IMR-90 (cell line): ENCODE results near the gene PARP16. TPM values are rescaled to one million over a fixed set of nuclear protein-coding genes. Genes with fewer than 3 reads are reported as not detected.

Experiments used
- ATAC-seq: fragments of 200-7000 bp; cut with Tn5 transposase; 2 replicates; pipeline ENCODE4 v1.9.1; 2020; ENCODE audit warnings: low read depth, mild to moderate bottlenecking, moderate library complexity
- BruUV-seq: library from RNA; stranded (reverse); fragments of 400-500 nt; replicated peaks from 2 replicates; lab custom pipeline; 2021; lab: Mats Ljungman, UMichigan
- CTCF ChIA-PET: fragments of 300-600 bp; formaldehyde crosslinking; extraction: SDS; loops from one replicate; lab custom pipeline; 2021; ENCODE audit warnings: antibody characterized with exemption; lab: Yijun Ruan, JAX
- POLR2A ChIA-PET: fragments of 300-600 bp; sonication (Branson Sonifier 250); formaldehyde crosslinking; loops from one replicate; lab custom pipeline; 2022; ENCODE audit warnings: antibody characterized with exemption; ENCODE audit not compliant: unreplicated experiment; lab: Charles Lee
- DNase-seq: peaks from one replicate; pipeline ENCODE4 v3.0.0; 2013
- H2AFZ ChIP-seq: replicated peaks from 2 replicates; pipeline ENCODE3; 2013; ENCODE audit warnings: low read length, mild to moderate bottlenecking; ENCODE audit not compliant: poor library complexity
- H2AK5ac ChIP-seq: 2 replicates; pipeline ENCODE4 v1.6.1; 2013; ENCODE audit warnings: low read depth, low read length, inconsistent platforms
- H2AK9ac ChIP-seq: replicated peaks from 2 replicates; pipeline ENCODE3; 2013; ENCODE audit warnings: mild to moderate bottlenecking, low read depth, low read length, moderate library complexity; ENCODE audit not compliant: poor library complexity
- H2BK120ac ChIP-seq: 2 replicates; pipeline ENCODE4 v1.6.1; 2013; ENCODE audit warnings: low read depth, low read length, inconsistent platforms
- H2BK15ac ChIP-seq: 3 replicates; pipeline ENCODE4 v1.6.1; 2013; ENCODE audit warnings: low read depth, low read length, inconsistent platforms
- H2BK20ac ChIP-seq: 2 replicates; pipeline ENCODE4 v1.6.1; 2013; ENCODE audit warnings: low read depth, mild to moderate bottlenecking, inconsistent platforms, low read length, moderate library complexity
- H2BK5ac ChIP-seq: 2 replicates; pipeline ENCODE4 v1.6.1; 2013; ENCODE audit warnings: mild to moderate bottlenecking, low read depth, low read length, inconsistent platforms; ENCODE audit not compliant: poor library complexity, severe bottlenecking
- H3K14ac ChIP-seq: replicated peaks from 2 replicates; pipeline ENCODE4 v1.6.1; 2013; ENCODE audit warnings: low read depth, low read length, inconsistent platforms
- H3K18ac ChIP-seq: 2 replicates; pipeline ENCODE4 v1.6.1; 2013; ENCODE audit warnings: low read depth, low read length, control low read depth
- H3K23ac ChIP-seq: 2 replicates; pipeline ENCODE4 v1.6.1; 2013; ENCODE audit warnings: low read depth, low read length, inconsistent platforms
- H3K27ac ChIP-seq: 2 replicates; pipeline ENCODE4 v1.5.1; 2013; ENCODE audit warnings: mild to moderate bottlenecking, control low read depth, low read length; ENCODE audit not compliant: insufficient read depth
- H3K27me3 ChIP-seq: 2 replicates; pipeline ENCODE4 v1.6.1; 2013; ENCODE audit warnings: low read length; ENCODE audit not compliant: control insufficient read depth, insufficient read depth
- H3K36me3 ChIP-seq: 2 replicates; pipeline ENCODE4 v1.6.1; 2013; ENCODE audit warnings: low read length, mixed read lengths; ENCODE audit not compliant: control insufficient read depth, insufficient read depth
- H3K4ac ChIP-seq: 2 replicates; pipeline ENCODE4 v1.6.1; 2013; ENCODE audit warnings: low read depth, low read length, inconsistent platforms
- H3K4me1 ChIP-seq: 2 replicates; pipeline ENCODE4 v1.6.1; 2013; ENCODE audit warnings: low read length, mixed read lengths; ENCODE audit not compliant: control insufficient read depth, insufficient read depth
- H3K4me2 ChIP-seq: 2 replicates; pipeline ENCODE4 v1.6.1; 2013; ENCODE audit warnings: low read depth, mild to moderate bottlenecking, control low read depth, low read length, moderate library complexity
- H3K4me3 ChIP-seq: 2 replicates; pipeline ENCODE4 v1.5.1; 2013; ENCODE audit warnings: low read depth, mild to moderate bottlenecking, control low read depth, low read length, moderate library complexity; ENCODE audit not compliant: insufficient read depth
- H3K56ac ChIP-seq: 2 replicates; pipeline ENCODE4 v1.6.1; 2013; ENCODE audit warnings: low read length, inconsistent platforms; ENCODE audit not compliant: insufficient read depth; ENCODE audit errors: extremely low read depth
- H3K79me1 ChIP-seq, 2 experiments: 2 replicates each; pipeline ENCODE4 v1.6.1; 2013; ENCODE audit warnings: low read length in 2 of 2, inconsistent platforms in 1 of 2, low read depth in 1 of 2
- H3K9ac ChIP-seq: 2 replicates; pipeline ENCODE4 v1.6.1; 2013; ENCODE audit warnings: low read depth, low read length, control low read depth
- H3K9me1 ChIP-seq: 2 replicates; pipeline ENCODE4 v1.6.1; 2013; ENCODE audit warnings: low read length, inconsistent platforms; ENCODE audit not compliant: insufficient read depth
- H3K9me3 ChIP-seq: 2 replicates; pipeline ENCODE4 v1.6.1; 2013; ENCODE audit warnings: low read length; ENCODE audit not compliant: control insufficient read depth, insufficient read depth
- H4K20me1 ChIP-seq: 2 replicates; pipeline ENCODE4 v1.6.1; 2013; ENCODE audit warnings: low read length, inconsistent platforms; ENCODE audit not compliant: insufficient read depth
- H4K5ac ChIP-seq: 2 replicates; pipeline ENCODE4 v1.6.1; 2013; ENCODE audit warnings: mild to moderate bottlenecking, low read depth, low read length, control low read depth
- H4K8ac ChIP-seq, 2 experiments: 2 replicates each; pipeline ENCODE4 v1.6.1; 2013; ENCODE audit warnings: low read depth in 2 of 2, low read length in 2 of 2, control low read depth in 1 of 2, inconsistent platforms in 1 of 2
- H4K91ac ChIP-seq: 2 replicates; pipeline ENCODE4 v1.6.1; 2013; ENCODE audit warnings: low read depth, low read length, inconsistent platforms; ENCODE audit not compliant: insufficient read depth
- BHLHE40 ChIP-seq: fragments of 150-350 bp; IDR thresholded peaks from 2 replicates; pipeline ENCODE4 v1.6.1; 2016; ENCODE audit warnings: mild to moderate bottlenecking, low read depth, low read length
- CEBPB ChIP-seq: IDR thresholded peaks from 2 replicates; pipeline ENCODE4 v1.6.1; 2012; ENCODE audit warnings: low read depth, low read length, improper control_type of control experiment
- NFE2L2 ChIP-seq: fragments of 150-350 bp; IDR thresholded peaks from 2 replicates; pipeline ENCODE4 v1.6.1; 2016; ENCODE audit warnings: low read depth, mild to moderate bottlenecking, low read length
- RAD21 ChIP-seq: IDR thresholded peaks from 2 replicates; pipeline ENCODE4 v1.6.1; 2012; ENCODE audit warnings: low read length, improper control_type of control experiment
- RCOR1 ChIP-seq: IDR thresholded peaks from 2 replicates; pipeline ENCODE4 v1.6.1; 2012; ENCODE audit warnings: mild to moderate bottlenecking, low read length, improper control_type of control experiment; ENCODE audit not compliant: insufficient replicate concordance
- RFX5 ChIP-seq: IDR thresholded peaks from 2 replicates; pipeline ENCODE4 v1.8.0; 2012; ENCODE audit warnings: low read depth, mild to moderate bottlenecking, low read length, moderate library complexity
- SMC3 ChIP-seq: fragments of 150-350 bp; IDR thresholded peaks from 2 replicates; pipeline ENCODE4 v1.6.1; 2016; ENCODE audit warnings: low read depth, mild to moderate bottlenecking, antibody characterized with exemption, low read length, moderate library complexity
- WGBS, 2 experiments: methylation state at CpG; one replicate each; pipeline versions ENCODE4 v1.1.5 to v1.1.7; 2013; ENCODE audit warnings: missing lambda C conversion rate in 2 of 2; ENCODE audit not compliant: insufficient read length in 1 of 2; ENCODE audit errors: extremely low coverage in 2 of 2; 5-methylcytosine and 5-hydroxymethylcytosine counted together
- dilution Hi-C: fragments of 300-500 bp; cut with HindIII; formaldehyde crosslinking; loops from one replicate; pipeline ENCODE4 v1.14.3; 2018; ENCODE audit warnings: low sequenced_read_pairs; ENCODE audit not compliant: unreplicated experiment
- in situ Hi-C: fragments of 300-500 bp; cut with MboI; formaldehyde crosslinking; loops from 3 replicates; pipeline ENCODE4 v1.14.3; 2019; ENCODE audit warnings: low sequenced_read_pairs, inconsistent platforms, mixed read lengths
- intact Hi-C: fragments of 100-400 bp; cut with micrococcal nuclease; formaldehyde crosslinking; loops from 2 replicates; pipeline ENCODE4 v1.10.0; 2022
- polyA plus RNA-seq, 3 experiments: library from polyadenylated mRNA; depleted of rRNA; stranded (reverse); fragments of >200 nt; gene quantifications; 2 replicates each; pipeline ENCODE4 v1.2.3, GENCODE V29; 2012; ENCODE audit warnings: low replicate concordance in 1 of 3
- total RNA-seq: library from RNA; depleted of rRNA; stranded (reverse); fragments of >200 nt; gene quantifications from 2 replicates; pipeline ENCODE4 v1.2.3, GENCODE V29; 2012

Gene PARP16
- total and polyA plus RNA-seq, 2 of the 4 experiments (the other 2 are of a cell fraction): 1.3 to 5.0 TPM

DNA sequence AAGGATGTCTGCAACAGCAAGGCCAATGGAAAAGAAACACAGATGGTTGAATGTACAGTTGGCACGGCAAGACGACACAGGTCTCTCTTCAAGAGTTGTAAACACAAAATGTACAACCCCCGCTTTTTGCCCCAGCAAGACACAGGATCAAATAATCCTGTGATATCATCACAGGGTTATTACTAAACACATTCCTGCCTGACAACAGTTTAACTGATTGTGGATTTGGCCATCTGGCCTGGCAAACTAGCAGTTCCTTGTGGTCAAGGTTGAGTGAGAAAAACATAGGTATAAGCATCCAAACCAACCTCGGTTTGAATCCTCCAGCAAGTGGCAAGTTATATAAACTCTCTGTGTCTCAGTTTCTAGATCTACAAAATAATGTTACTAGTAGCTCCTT, 23.4 kb downstream of the PARP16 start:
- Histone ChIP-seq H3K4me3 (no peak overlapping the region), H2BK120ac (no peak overlapping the region), H3K79me1 (no peaks in the 10 kb centered on the region; a peak in 1 of 4 replicates), H2BK20ac (no peak overlapping the region), H4K8ac (no peak overlapping the region), H3K9me1 (peaks cover 3% of the 10 kb centered on the region; the same call in 1 of the 2 replicates), H2AK9ac (peak overlapping the region; percentile 29), H3K4ac (no peak overlapping the region), H2BK5ac (no peak overlapping the region), H3K18ac (no peak overlapping the region), H3K9ac (no peak overlapping the region), H3K23ac (no peak overlapping the region), H3K27ac (no peak overlapping the region), H4K91ac (no peak overlapping the region), H3K4me2 (no peak overlapping the region), H4K20me1 (no peaks in the 10 kb centered on the region), H4K5ac (no peak overlapping the region), H2BK15ac (no peak overlapping the region), H3K36me3 (peaks cover 17% of the 10 kb centered on the region), H2AK5ac (no peak overlapping the region), H3K9me3 (no peaks in the 10 kb centered on the region), H3K14ac (no peak overlapping the region), H3K27me3 (no peaks in the 10 kb centered on the region), H2AFZ (no peak overlapping the region), H3K56ac (no peak overlapping the region), H3K4me1 (peaks cover 6% of the 10 kb centered on the region; the same call in 1 of the 2 replicates)
- intact Hi-C loops: no loop called here
- DNase-seq (peak; percentile 52), ATAC-seq (peak; percentile 69)
- in situ Hi-C loops: no loop called here
- ChIA-PET CTCF (no interaction called here), POLR2A (no interaction called here)
- dilution Hi-C loops: no loop called here
- BruUV-seq: no TSS peak
- TF ChIP-seq SMC3 (no peak), RCOR1 (no peak), NFE2L2 (no peak), BHLHE40 (no peak), CEBPB (no peak), RFX5 (no peak), RAD21 (no peak)
- 50% methylated on average over 2 of the region's 4 CpGs; no CpG with 5 or more reads in 1 of the 2 experiments for WGBS, 2 experiments
